ENCODE data around the gene CAMTA1.

CAMTA1 gene

DNA sequence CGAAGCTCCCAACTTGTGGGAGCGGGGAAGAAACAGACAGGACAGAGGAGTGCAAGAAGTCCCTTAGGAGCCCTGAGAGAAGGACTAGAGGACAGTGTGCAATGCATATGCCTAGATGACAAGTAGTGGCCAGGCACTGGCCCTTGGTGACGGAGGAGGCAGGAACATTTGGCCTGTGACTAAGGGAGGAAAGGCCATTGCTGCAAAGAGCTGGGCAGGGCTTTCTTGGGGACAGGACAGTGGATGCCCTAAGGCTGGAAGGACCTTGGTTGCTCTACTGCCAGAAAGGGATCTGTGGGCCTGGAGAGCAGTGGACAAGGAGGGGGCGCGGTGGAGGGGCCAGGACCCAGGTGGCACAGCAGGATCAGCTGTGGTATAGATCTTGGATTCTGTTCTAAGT, 481.3 kb downstream of the CAMTA1 start:
- no peak for DNase-seq (ENCODE audit: low read depth in 2 of 3, low spot score in 1 of 3)

DNA sequence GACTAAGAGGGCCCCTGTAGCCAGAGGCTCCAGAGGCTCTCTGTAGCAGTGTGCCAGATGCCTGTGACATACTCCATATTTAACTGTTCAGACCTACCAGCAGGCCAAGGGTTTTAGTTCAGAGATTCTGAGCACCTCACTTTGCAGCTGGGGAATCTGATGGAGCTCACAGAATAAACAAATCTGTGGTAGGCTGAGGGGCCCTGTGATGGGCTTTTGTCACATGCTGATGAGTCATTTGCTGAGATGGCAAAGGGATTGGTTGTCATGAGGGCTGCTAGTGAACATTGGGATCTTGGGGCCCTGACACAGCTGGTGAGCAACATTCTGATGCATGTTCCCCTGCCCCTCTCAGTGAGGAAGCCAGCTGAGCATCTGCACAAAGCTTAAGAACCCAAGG, 482.2 kb downstream of the CAMTA1 start:
- DNase-seq (ENCODE audit: low read depth in 2 of 3, low spot score in 1 of 3): no peak

DNA sequence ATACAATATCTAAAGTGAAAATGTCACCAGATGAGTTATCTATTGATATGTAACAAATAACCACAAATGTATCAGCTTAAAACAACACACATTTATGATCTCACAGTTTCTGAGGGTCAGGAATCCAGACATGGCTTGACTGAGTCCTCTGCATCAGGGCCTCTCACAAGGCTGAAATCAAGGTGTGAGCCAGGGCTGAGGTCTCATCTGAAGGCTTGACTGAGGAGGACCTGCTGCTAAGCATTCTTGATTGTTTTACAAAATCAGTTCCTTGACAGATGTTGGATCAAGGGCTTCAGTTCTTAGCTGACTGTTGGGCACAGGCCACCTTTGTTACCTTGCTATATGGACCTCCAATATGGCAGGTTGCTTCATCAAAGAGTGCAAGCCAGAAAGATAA, 483.7 kb downstream of the CAMTA1 start:
- no peak for DNase-seq (ENCODE audit: low read depth in 2 of 3, low spot score in 1 of 3)

DNA sequence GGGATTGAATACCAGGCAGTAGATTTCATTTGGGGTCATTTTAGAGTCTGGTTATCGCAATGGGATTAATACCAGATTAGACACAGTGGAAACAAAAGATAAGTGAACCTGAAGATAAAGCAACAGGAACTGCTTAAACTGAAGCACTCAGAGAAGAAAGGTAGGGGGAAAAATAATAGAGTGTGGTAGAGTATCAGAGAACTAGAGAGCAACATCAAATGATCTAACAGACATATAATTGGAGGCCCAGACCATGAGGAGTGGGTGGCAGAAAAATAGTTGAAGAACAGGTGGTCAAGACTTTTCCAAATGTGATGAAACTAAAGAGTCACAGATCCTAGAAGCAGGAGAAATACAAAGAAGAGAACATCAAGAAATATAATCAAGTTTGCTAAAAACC, 484.3 kb downstream of the CAMTA1 start:
- DNase-seq (ENCODE audit: low read depth in 2 of 3, low spot score in 1 of 3): no peak

DNA sequence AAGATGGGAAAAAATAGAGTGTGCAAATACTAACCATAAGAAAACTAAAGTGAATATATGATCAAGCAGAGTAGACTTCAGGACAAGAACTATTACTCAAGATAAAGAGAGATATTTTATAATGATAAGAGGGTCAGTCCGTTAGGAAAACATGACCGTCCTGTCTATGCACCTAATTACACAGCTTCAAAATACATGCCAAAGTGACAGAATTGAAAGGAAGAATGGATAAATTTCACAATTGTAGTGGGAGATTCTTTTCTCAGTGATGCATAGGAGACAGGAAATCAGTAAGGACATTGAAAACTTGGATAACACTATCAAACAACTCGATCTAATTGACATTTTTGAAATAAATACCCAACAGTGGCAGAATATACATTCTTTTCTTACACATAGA, 489.0 kb downstream of the CAMTA1 start:
- DNase-seq (ENCODE audit: low read depth in 2 of 3, low spot score in 1 of 3): no peak

DNA sequence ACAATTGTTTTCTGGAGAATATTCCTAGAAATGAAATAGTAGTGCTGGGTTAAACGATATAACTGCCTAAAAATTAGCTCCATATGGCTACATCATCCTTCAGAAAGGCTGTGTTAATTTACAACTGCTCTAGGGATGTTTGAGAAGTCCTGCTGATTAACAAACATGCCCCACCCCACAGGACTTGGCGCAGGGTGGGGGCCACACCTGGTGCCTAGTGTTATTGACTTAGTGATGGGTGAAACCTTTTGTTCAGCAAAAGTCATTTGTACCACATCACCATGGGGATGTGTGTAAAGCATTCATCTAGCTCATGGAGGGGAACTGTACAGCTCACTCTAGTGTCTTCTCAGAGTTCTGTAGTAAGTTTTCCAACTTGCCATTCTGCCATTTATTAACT, 492.8 kb downstream of the CAMTA1 start:
- no peak for DNase-seq (ENCODE audit: low read depth in 2 of 3, low spot score in 1 of 3)

DNA sequence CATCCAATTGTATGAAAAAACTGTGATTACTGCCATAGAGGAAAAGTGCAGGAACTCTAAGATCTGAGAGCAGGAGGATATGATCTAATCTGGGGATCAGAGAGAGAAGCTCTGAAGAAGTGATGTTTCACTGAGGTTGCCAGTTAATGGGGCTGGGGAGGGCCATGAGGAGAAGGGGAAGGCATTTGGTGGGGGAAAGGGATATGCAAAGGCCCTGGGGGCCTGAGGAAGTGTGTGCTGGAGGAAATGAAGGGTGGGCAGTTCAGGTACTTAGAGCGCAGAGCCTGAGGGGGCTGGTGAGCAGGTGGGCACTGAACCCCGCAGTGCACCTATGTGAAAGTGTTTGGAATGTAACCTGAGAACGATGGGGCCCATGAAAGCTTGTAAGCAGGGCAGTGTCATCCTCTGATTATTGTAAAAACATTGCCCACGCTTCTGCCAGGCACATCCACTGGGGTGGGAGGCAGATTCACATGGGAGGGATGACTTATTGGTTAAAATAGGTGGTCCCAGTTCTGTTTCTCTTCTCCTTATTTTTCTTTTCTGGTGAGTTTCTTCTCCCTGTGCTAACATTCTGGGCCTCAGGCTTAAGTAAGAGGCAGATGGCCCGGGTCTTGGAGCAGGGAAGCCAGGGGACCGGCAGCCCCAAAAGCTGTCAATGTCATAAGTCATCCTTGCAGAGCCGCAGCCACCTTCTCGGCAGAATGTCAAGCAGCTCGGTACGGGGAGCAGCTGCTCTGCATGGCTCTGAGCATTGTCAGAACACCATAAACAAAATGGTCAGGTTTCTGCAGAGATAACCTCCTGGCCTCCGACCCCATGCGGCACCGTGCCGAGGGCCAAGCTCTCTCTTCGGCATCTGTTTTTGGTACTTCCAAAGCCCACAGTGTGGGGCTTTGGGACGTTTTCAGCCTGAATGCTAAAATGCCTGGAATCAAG, 493.8 kb downstream of the CAMTA1 start:
- no peak for DNase-seq (ENCODE audit: low read depth in 2 of 3, low spot score in 1 of 3)

DNA sequence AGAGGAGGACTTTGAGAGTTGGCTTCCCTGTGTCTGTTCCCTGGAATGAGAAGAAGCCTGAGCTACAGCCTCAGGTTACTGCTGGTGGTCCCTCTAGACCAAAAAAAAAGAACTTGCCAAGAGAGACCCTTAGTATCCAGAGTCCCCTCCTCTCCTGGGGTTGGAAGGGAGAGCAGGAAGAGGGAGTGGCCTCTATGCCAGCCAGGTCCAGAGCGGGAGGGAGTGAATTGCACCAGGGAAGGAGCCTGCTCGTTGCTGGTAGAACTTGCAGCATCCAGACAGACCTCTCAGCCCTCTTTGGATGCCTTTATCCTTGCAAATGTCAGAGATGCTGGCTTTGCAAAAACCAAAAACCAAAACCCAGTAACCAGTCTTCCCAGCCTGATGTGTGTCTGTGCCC, 494.5 kb downstream of the CAMTA1 start:
- DNase-seq (ENCODE audit: low read depth in 2 of 3, low spot score in 1 of 3): no peak

DNA sequence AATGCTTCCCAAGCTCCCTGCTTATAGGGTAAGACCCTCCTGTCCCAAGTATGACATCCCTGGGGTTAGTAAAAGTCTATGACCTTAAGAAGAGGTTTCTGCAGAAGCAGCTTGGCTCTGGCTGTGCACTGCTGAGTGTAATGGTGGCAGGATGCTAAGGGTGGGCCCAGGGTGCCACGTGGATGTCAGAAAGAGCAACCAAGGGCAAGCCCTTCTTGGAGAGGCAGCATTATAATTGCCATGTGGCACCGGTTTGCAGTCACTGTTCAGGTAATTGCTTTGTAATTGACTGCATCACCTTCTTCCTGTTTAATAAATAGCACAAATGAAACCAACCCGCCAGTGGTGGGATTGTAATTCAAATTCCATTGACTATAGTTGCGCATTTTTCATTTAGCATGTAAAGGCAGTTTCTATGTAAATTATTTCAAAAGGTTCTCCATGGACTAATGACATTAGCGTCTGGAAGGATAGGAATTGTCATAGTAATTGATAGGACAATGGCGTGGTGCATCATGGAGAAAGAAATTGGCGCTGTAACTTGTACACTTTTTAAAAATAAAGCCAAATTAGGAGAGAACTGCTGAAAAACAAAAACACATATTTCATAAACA, 495.2 kb downstream of the CAMTA1 start:
- no peak for DNase-seq (ENCODE audit: low read depth in 2 of 3, low spot score in 1 of 3)

DNA sequence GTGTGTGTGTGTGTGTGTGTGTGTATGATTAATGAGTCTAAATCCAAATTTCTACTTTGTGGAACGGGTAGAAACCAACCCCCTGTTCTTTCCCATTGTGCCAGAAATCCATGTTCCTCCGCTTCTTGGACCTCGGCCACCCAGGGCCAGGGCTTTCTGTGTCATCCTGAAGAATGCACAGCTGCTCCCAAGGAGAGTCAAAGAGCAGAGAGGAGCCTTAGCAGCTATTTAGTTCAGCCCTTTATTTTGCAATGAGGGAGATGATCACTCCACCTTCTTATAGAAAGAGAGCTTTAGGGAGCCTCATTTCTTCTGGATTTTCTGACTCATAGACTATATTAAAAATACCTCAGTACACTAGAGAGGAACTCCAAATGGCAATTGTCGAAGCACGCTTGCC, 496.6 kb downstream of the CAMTA1 start:
- DNase-seq (ENCODE audit: low read depth in 2 of 3, low spot score in 1 of 3): no peak

DNA sequence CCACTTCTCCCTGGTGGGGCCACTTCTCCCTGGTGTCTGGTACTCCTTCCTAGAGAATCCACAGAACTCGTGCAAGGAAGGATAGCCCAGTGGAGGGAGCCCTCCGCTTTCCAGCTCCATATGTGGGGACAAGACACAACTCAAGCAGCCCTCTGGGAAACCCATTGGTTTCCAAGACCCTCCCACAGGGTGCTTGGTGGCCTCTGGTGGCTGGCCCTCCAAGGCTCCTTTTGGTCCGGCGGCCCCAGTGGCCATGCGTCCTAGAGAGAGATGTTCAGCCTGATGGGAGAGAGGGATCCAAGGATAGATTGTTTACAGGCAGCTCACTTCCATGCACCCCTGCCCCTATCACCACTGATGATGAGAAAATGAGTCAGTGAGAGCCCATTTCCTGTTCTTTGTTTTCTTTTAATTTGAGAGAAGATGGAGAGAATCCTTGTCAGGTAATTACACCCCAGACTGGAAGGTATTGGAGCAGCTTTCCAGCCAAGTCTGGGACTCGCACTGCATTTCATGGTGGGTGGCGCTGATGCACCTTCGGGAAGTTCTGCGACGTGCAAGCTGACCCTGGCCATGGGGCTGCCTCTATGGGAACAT, 499.7 kb downstream of the CAMTA1 start:
- no peak for DNase-seq (ENCODE audit: low read depth in 2 of 3, low spot score in 1 of 3)

DNA sequence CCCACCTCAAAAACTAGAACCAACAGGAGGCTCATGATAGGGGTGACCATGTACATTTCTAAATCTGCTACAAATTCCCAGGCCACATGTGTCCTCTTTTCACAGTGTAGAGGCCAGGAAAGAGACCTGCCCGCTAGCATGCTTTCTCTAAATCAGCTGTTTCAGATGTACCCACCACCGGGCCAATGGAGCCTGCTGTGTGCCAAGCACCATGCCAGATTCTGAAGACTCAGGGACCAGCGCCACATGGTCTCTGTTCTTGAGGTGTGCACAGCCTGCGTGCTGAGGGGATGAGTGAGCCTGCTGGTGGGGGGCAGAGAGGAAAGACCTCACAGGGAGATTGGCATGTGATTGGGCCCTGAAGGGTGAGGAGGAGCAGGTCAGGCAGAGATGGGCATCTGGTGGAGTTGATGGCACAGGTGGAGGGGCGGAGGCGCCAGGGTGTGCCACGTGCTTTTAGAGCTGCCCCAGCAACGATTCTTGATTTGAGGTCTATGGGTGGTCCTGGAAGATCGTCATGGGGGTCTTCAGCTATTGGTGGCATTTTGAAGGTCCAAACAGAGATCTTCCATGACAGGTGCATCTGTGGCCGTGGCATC, 500.7 kb downstream of the CAMTA1 start:
- DNase-seq (ENCODE audit: low read depth in 2 of 3, low spot score in 1 of 3): no peak

DNA sequence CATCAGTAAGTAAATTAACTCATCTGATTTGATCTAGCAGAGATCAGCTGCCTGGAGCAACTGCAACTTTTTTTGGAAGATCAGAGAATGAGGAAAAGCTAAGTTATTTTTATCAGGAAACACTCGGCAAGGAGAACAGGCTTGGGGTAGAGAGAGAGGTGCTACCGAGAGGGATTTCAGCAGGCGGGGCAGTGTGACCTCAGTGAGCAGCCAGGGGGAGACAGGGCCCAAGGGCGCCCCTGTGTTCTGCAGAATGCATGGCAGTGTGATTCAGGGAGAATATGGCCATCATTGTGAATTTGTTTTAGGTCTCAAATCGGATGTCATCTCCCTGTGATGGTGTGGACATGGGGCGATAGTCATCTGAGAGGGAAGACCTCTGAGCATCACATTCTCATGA, 501.8 kb downstream of the CAMTA1 start:
- DNase-seq (ENCODE audit: low read depth in 2 of 3, low spot score in 1 of 3): no peak

DNA sequence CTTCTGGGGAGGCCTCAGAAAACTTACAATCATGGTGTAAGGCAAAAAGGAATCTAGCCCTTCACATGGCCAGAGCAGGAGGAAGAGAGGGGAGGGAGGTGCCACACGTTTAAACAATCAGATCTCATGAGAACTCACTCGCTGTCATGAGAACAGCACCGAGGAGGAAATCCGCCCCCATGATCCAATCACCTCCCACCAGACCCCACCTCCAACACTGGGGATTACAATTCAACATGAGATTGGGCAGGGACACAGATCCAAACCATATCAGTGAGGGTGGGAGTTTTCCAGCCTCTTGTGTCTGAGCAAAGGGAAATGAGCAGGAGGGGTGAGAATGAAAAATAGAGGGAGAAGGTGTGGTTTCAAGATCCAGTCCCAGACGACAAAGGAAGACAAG, 503.7 kb downstream of the CAMTA1 start:
- DNase-seq (ENCODE audit: low read depth in 2 of 3, low spot score in 1 of 3): no peak

DNA sequence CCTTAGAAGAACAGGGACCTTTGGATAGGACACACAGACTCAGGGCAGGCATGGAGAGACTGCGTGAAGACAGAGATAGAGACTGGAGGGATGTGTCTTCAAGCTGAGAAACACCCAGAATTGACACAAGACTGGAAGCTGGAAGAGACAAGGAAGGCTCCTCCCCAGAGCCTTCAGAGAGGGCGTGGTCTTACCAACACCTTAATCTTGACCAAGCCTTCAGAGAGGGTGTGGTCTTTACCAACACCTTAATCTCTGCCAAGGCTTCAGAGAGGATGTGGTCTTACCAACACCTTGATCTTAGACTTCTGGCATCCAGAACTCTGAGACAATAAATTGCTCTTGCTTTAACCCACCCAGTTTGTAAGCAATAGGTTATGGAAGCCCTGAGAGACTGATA, 504.4 kb downstream of the CAMTA1 start:
- no peak for DNase-seq (ENCODE audit: low read depth in 2 of 3, low spot score in 1 of 3)

DNA sequence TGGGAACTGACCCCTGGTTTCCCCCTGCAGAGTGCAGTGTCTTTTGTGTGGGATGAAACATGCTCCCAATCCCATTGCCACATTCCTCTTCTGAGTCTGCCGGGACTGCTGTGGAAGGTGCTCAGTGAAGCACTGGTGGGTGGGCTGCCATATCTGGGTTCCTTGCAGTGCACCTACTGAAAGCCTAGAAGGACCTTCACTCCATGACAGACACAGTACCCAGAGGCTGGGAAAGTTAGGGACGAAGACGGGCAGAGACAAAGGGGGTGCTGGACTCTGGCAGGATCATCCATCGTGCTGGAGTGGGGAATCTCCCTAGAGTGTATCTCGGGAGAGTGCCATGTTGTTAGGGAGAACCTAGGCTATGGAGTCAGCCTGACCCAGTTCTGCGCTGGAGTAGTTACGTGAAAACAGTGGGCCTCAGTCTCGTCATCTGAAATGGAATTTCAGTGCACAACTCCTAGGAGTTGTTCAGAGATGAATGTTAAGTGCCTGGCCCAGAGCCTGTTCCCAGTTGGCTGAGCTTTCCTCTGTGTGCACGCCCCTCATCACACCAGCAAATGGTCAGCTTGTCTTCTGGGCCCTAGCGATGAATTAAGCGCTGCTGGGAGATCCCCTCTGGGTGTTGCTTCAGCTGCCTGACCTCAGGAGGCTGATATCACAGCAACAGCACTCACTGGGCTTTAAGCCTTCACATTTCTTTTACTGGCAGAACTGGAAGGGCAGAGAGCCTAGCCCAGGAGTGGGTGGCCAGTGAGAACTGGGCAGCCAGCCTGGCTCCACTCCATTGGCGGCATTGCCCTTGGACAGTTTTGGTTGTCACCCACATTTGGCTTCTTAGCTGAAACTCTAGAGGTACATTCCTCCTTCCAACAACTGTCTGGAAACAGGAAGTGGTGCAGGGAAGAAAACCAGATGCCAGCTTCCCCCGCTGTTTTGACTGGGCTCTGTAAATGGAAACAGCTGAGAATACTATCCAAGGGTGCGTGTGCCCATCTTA, 506.0 kb downstream of the CAMTA1 start:
- DNase-seq (ENCODE audit: low read depth in 2 of 3, low spot score in 1 of 3): no peak

DNA sequence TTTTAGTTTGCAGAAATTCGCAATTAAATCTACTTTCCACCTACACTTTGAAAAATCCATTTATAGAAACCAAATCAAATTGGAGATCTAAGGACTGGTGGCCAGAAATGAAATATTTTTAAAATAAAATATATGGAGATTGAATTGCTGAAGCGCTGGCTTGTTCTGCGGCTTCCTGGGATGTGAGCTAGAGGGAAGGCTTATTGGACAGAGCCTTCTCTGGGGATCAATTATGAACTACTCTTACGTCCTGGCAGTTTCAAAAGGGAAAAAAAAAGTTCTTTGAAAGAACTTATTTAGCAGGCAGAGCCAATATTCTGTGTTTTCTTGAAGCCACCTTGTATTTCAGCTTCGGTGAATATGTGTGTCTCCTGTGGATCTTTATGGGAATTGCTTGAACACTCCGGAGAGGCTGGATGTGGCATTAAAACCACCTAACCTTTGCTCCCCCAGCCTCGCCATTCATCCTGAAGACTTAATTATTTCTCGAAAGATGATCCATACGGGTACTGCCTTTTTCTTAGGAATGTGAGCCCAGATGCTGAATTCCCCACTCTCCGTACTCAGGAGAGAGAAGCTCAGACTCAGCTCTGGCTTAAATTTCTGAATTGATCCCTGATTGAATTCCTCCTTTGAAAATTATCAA, 506.9 kb downstream of the CAMTA1 start:
- DNase-seq (ENCODE audit: low read depth in 2 of 3, low spot score in 1 of 3): no peak

DNA sequence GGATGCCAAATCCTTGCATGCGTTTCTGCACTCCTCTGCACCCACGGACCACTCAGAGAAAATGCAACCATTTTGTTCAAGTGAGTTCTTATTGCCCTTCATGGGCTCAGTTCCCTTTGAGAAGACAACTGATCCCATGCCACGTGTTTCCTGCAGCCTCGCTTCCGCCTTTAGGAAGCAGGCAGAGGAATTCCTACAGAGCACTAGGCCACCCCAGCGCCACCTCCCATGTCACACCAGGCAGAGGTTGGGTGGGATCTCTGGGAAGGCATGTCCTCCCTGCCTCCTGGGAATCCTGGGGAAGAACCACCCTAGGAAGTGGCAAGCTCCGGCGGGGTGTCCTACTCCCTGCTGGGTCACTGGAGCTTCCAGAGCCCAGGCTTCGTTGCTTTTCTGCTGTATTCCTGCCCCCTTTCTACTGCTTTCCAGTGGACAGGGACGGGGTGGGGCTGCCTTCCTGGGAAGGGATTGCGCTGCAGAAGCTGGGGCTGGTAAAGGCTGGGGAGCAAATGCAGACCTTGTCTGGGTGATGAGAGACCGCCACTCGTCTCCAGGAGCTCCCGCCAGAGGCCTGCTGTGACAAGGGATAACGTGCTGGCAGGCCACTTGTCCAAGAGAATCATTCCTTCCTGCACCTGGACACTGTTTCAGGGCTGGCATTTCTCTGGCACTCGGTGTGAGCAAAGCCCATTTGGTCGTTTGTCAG, 507.6 kb downstream of the CAMTA1 start:
- DNase-seq (ENCODE audit: low read depth in 2 of 3, low spot score in 1 of 3): no peak

Data from stimulated activated CD4-positive, alpha-beta T cell treated with anti-CD3 and anti-CD28 coated beads, Interleukin-12 subunit alpha, Interleukin-12 subunit beta, amount 100 ng/mL, for 48 hours (primary cell).